Activated CD8-positive, alpha-beta T cell treated with anti-CD3 and anti-CD28 coated beads, Interleukin-2, amount 10 ng/mL, durations not matched to agents 7 days and 5 days (primary cell): ENCODE results near the gene SEMA4D. TPM values are rescaled to one million over a fixed set of nuclear protein-coding genes. Genes with fewer than 3 reads are reported as not detected.

Experiments used
- ATAC-seq: fragments of 150-1000 bp; cut with Tn5 transposase; one replicate; pipeline ENCODE4 v1.10.0; 2021; ENCODE audit warnings: moderate library complexity
- CTCF ChIA-PET: fragments of 350-600 bp; sonication (Branson Sonifier 250); formaldehyde crosslinking; loops from one replicate; lab custom pipeline; 2021; ENCODE audit warnings: antibody characterized with exemption; lab: Charles Lee
- POLR2A ChIA-PET: fragments of 350-600 bp; sonication (Branson Sonifier 250); formaldehyde crosslinking; loops from one replicate; lab custom pipeline; 2021; ENCODE audit warnings: antibody characterized with exemption; lab: Charles Lee
- DNase-seq: peaks from one replicate; pipeline ENCODE4 v3.0.0-alpha.2; 2020
- H3K27ac Mint-ChIP-seq: one replicate; pipeline ENCODE4 v1.8.0; 2021; ENCODE audit warnings: mild to moderate bottlenecking, mixed read lengths
- H3K27me3 Mint-ChIP-seq: one replicate; pipeline ENCODE4 v1.8.0; 2021; ENCODE audit warnings: low read depth, mixed read lengths
- H3K36me3 Mint-ChIP-seq: one replicate; pipeline ENCODE4 v1.8.0; 2021; ENCODE audit warnings: low read depth, mixed read lengths
- H3K4me1 Mint-ChIP-seq: one replicate; pipeline ENCODE4 v1.8.0; 2021; ENCODE audit warnings: low read depth, mixed read lengths
- H3K4me3 Mint-ChIP-seq: one replicate; pipeline ENCODE4 v1.8.0; 2021; ENCODE audit warnings: mild to moderate bottlenecking, mixed read lengths
- H3K9me3 Mint-ChIP-seq: one replicate; pipeline ENCODE4 v1.8.0; 2022; ENCODE audit warnings: mixed read lengths; ENCODE audit not compliant: insufficient read depth
- total RNA-seq, 2 experiments: library from RNA; stranded (reverse); gene quantifications; one replicate each; pipeline ENCODE4 v1.2.3, GENCODE V29; 2021

The SEMA4D gene, protein sequence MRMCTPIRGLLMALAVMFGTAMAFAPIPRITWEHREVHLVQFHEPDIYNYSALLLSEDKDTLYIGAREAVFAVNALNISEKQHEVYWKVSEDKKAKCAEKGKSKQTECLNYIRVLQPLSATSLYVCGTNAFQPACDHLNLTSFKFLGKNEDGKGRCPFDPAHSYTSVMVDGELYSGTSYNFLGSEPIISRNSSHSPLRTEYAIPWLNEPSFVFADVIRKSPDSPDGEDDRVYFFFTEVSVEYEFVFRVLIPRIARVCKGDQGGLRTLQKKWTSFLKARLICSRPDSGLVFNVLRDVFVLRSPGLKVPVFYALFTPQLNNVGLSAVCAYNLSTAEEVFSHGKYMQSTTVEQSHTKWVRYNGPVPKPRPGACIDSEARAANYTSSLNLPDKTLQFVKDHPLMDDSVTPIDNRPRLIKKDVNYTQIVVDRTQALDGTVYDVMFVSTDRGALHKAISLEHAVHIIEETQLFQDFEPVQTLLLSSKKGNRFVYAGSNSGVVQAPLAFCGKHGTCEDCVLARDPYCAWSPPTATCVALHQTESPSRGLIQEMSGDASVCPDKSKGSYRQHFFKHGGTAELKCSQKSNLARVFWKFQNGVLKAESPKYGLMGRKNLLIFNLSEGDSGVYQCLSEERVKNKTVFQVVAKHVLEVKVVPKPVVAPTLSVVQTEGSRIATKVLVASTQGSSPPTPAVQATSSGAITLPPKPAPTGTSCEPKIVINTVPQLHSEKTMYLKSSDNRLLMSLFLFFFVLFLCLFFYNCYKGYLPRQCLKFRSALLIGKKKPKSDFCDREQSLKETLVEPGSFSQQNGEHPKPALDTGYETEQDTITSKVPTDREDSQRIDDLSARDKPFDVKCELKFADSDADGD
- 100 to 1,000 TPM; 314 to 321 TPM for total RNA-seq

- ATAC-seq, result peak; percentile 7
- ChIA-PET CTCF (interaction anchor here (1.2 to 1.9 kb wide), 5 partner anchors 8 to 69 kb away, joined by 3 to 17 read pairs (median 5); no protein-coding TSS in a partner anchor), POLR2A (interaction anchor here (0.6 to 2.4 kb wide), 7 partner anchors 10 to 81 kb away, joined by 3 to 16 read pairs (median 4); no protein-coding TSS in a partner anchor)
- no peaks in the 10 kb centered on the region for H3K9me3 Mint-ChIP-seq
- H3K4me1 Mint-ChIP-seq, result peaks cover 75% of the 10 kb centered on the region
- peak within 1 kb of the TSS; percentile 92 for H3K4me3 Mint-ChIP-seq
- peak; percentile 78 for DNase-seq
- peak within 1 kb of the TSS; percentile 94 for H3K27ac Mint-ChIP-seq
- H3K27me3 Mint-ChIP-seq, result no peaks in the 10 kb centered on the region
- H3K36me3 Mint-ChIP-seq, result peaks cover 38% of the 10 kb centered on the region
Observed at GRCh38 chr9:89497978-89498851, at the start of gene SEMA4D. TSS of gene SEMA4D (minus strand) at chr9:89498113. CDS start at chr9:89405456, 92,657 bp downstream.

DNA sequence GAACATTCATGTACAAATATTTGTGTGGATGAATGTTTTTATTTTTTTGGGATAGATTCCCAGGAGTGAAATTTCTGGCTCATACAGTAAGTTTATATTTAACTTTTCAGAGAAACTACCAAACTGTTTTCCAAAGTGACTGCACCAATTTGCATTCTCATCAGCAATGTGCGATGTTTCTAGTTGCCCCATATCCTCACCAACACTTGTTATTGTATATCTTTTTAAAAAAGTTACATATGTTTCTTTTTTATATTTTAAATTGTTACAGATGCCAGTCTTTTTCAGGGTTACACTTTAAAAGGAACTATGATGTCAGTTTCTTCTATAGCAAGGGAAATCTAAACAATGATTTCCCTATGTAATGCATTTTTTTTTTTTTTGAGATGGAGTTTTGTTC lies 49.1 kb upstream of the SEMA4D start:
- H3K36me3 Mint-ChIP-seq, result peaks cover 13% of the 10 kb centered on the region
- H3K4me1 Mint-ChIP-seq, result peaks cover 23% of the 10 kb centered on the region
- H3K27me3 Mint-ChIP-seq, result no peaks in the 10 kb centered on the region
- POLR2A ChIA-PET, result no interaction called here
- peaks cover 16% of the 10 kb centered on the region for H3K9me3 Mint-ChIP-seq
- CTCF ChIA-PET, result interaction anchor here (3.2 to 3.8 kb wide), 3 partner anchors 18 to 116 kb away, joined by 28 to 83 read pairs (median 50); no protein-coding TSS in a partner anchor
- DNase-seq (no peak), ATAC-seq (no peak)
- no peak overlapping the region for H3K4me3 Mint-ChIP-seq
- no peak overlapping the region for H3K27ac Mint-ChIP-seq

GRCh38 chr9:89544279-89544661 lies 46.4 kb upstream of the SEMA4D start:
- no peak overlapping the region for H3K4me3 Mint-ChIP-seq
- peaks cover 37% of the 10 kb centered on the region for H3K4me1 Mint-ChIP-seq
- H3K27me3 Mint-ChIP-seq, result no peaks in the 10 kb centered on the region
- ChIA-PET CTCF (interaction anchor here (0.9 to 1.5 kb wide), 3 partner anchors 22 to 118 kb away, joined by 3 to 4 read pairs (median 3); no protein-coding TSS in a partner anchor), POLR2A (interaction anchor here (1.1 kb wide), 1 partner anchor 65 kb away, joined by 4 read pairs; no protein-coding TSS in a partner anchor)
- peaks cover 18% of the 10 kb centered on the region for H3K36me3 Mint-ChIP-seq
- peaks cover 16% of the 10 kb centered on the region for H3K9me3 Mint-ChIP-seq
- DNase-seq (no peak), ATAC-seq (no peak)
- no peak overlapping the region for H3K27ac Mint-ChIP-seq

DNA sequence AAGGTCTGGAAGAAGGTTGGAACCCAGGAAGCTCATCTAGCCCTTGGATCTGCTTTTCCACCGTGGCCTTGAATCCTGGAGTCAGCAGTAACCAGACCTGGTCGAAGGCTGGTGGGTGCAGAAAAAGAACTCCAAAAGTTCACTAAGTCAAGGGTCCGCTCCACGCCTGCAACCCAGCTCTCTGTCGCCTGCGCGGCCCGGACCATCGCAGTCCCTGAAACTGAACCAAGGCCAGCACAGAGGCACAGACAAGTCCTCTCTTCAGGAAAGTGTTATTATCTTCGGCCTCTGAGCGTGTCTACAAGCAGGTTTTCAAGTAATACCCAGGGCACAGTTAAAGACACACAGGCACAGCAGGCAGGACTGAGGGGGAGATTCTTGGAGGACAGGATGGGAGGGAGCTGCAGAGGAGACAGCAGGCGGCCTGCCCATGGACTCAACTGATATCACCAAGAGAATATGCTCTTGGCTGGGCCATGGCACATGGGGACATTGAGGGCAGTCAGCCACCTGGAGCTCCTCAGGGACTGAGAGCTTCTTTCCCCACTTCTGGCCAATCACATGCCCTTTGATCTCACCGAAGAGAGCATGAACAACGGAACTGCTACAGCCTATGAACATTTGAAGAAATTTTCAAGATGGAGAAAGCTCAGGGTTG lies 45.8 kb upstream of the SEMA4D start:
- Mint-ChIP-seq H3K36me3 (peaks cover 18% of the 10 kb centered on the region), H3K4me1 (peaks cover 37% of the 10 kb centered on the region), H3K27me3 (no peaks in the 10 kb centered on the region), H3K9me3 (peaks cover 16% of the 10 kb centered on the region), H3K27ac (no peak overlapping the region), H3K4me3 (no peak overlapping the region)
- ATAC-seq (no peak), DNase-seq (no peak)
- POLR2A ChIA-PET, result interaction anchor here (0.8 to 1.1 kb wide), 2 partner anchors 43 to 65 kb away, joined by 3 to 4 read pairs; no protein-coding TSS in a partner anchor
- CTCF ChIA-PET, result interaction anchor here (0.9 to 1.5 kb wide), 4 partner anchors 21 to 117 kb away, joined by 3 to 4 read pairs (median 3); no protein-coding TSS in a partner anchor

GRCh38 chr9:89543111-89543510 lies 45.2 kb upstream of the SEMA4D start:
- peaks cover 16% of the 10 kb centered on the region for H3K9me3 Mint-ChIP-seq
- ChIA-PET CTCF (interaction anchor here (0.9 to 1.5 kb wide), 4 partner anchors 21 to 116 kb away, joined by 3 read pairs; no protein-coding TSS in a partner anchor), POLR2A (interaction anchor here (0.8 to 1.1 kb wide), 2 partner anchors 42 to 64 kb away, joined by 3 to 4 read pairs; no protein-coding TSS in a partner anchor)
- H3K4me3 Mint-ChIP-seq, result no peak overlapping the region
- H3K36me3 Mint-ChIP-seq, result peaks cover 18% of the 10 kb centered on the region
- peaks cover 37% of the 10 kb centered on the region for H3K4me1 Mint-ChIP-seq
- ATAC-seq (no peak), DNase-seq (no peak)
- H3K27me3 Mint-ChIP-seq, result no peaks in the 10 kb centered on the region
- no peak overlapping the region for H3K27ac Mint-ChIP-seq

DNA sequence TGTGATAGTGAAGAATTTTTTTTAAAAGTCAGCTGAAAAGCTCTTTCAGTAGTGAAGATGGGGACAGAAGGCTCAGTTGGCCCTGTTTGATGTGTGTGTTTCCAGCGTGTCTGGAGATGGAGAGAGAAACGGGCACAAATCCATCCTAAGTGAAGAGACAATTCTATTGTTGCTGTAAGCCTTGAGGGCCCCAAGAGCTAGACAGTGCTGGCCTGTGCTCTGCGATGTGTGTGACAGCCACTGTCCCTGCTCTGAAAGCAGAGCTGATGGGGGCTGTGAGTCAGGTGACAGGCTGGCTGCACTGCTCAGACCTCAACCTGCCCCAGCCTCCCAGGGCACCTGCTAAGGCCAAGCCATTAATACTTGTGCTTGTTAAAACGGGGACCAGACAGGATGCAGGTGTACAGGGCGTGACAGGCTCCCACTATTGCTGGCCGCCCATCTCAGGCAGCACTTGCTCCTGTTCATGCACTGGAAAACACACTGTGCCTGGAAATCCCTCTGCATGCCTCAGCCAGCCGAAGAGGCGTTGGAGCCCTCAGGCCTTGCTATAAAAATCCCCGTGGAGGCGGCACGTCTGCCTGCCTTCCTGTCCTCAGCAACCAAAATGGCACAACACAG lies 44.6 kb upstream of the SEMA4D start:
- DNase-seq (no peak), ATAC-seq (no peak)
- Mint-ChIP-seq H3K4me3 (no peak overlapping the region), H3K36me3 (peaks cover 18% of the 10 kb centered on the region), H3K27ac (no peak overlapping the region), H3K9me3 (peaks cover 16% of the 10 kb centered on the region), H3K4me1 (peaks cover 40% of the 10 kb centered on the region), H3K27me3 (no peaks in the 10 kb centered on the region)
- CTCF ChIA-PET, result interaction anchor here (1.1 kb wide), 1 partner anchor 116 kb away, joined by 3 read pairs; no protein-coding TSS in a partner anchor
- POLR2A ChIA-PET, result interaction anchor here (0.8 kb wide), 1 partner anchor 41 kb away, joined by 3 read pairs; no protein-coding TSS in a partner anchor

DNA sequence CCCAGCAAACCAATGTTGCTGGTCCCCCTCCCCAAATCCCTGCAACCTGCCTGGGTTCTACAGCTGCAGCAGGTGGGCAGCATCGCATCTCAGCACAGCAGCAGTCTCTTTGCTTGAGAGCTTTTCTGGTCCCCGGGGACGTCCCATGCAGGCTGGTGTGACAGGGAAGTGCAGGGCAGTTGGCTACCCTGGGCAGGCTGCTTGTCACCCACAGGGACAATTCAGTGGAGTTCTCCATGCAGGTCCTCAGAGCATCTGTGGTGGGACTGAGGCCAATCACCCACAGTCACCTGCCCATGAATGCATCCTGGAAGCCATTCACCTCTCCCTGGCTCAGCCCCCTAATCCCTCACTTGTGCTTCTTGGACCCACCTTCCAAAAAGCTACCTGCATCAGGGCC lies 43.9 kb upstream of the SEMA4D start:
- DNase-seq (no peak), ATAC-seq (no peak)
- Mint-ChIP-seq H3K27ac (no peak overlapping the region), H3K27me3 (no peaks in the 10 kb centered on the region), H3K9me3 (peaks cover 16% of the 10 kb centered on the region), H3K4me1 (peaks cover 47% of the 10 kb centered on the region), H3K36me3 (peaks cover 18% of the 10 kb centered on the region), H3K4me3 (no peak overlapping the region)
- ChIA-PET POLR2A (no interaction called here), CTCF (no interaction called here)

DNA sequence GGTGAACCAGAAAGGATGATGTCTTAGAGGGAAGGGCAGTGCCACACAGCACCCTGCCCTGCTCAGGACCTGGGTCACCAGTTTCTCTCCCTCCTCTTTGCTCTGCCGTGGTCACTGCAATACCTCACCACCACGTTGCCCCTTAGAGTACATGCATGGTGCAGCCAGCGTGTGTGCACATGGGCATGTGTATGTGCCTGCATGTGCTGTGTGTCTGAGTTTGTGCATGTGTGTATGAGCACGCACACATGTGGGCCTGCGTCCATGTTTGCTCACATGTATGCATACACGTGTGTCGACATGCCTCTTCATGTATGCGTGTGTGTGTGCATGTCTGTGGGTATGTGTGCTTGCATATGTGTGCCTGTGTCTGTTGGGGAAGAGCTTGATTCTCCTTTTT lies 41.5 kb upstream of the SEMA4D start:
- peak overlapping the region; percentile 63 for H3K27ac Mint-ChIP-seq
- no peaks in the 10 kb centered on the region for H3K9me3 Mint-ChIP-seq
- POLR2A ChIA-PET, result interaction anchor here (0.7 to 1.7 kb wide), 3 partner anchors 43 to 226 kb away, joined by 3 to 8 read pairs (median 3); no protein-coding TSS in a partner anchor

GRCh38 chr9:89538871-89539270 lies 41.0 kb upstream of the SEMA4D start:
- peaks cover 73% of the 10 kb centered on the region for H3K4me1 Mint-ChIP-seq
- no peak for ATAC-seq
- POLR2A ChIA-PET, result interaction anchor here (0.8 to 1.7 kb wide), 2 partner anchors 43 to 83 kb away, joined by 3 to 8 read pairs; no protein-coding TSS in a partner anchor
- no peaks in the 10 kb centered on the region for H3K9me3 Mint-ChIP-seq
- H3K27me3 Mint-ChIP-seq, result no peaks in the 10 kb centered on the region
- CTCF ChIA-PET, result interaction anchor here (1.7 to 7.7 kb wide), 3 partner anchors 10 to 69 kb away, joined by 4 to 98 read pairs (median 6); no protein-coding TSS in a partner anchor
- peak overlapping the region; percentile 93 for H3K27ac Mint-ChIP-seq
- H3K36me3 Mint-ChIP-seq, result peaks cover 5% of the 10 kb centered on the region
- no peak overlapping the region for H3K4me3 Mint-ChIP-seq
- DNase-seq, result no peak

More for the DNA sequence above, 41.5 kb upstream of the SEMA4D start:
- CTCF ChIA-PET, result interaction anchor here (1.7 to 7.7 kb wide), 4 partner anchors 9 to 69 kb away, joined by 3 to 98 read pairs (median 5); no protein-coding TSS in a partner anchor
- no peaks in the 10 kb centered on the region for H3K27me3 Mint-ChIP-seq
- peaks cover 69% of the 10 kb centered on the region for H3K4me1 Mint-ChIP-seq
- peaks cover 5% of the 10 kb centered on the region for H3K36me3 Mint-ChIP-seq
- ATAC-seq (no peak), DNase-seq (no peak)
- no peak overlapping the region for H3K4me3 Mint-ChIP-seq
